Ishikawa (cell line): ENCODE results near the gene RXYLT1.

Source experiments
- CEBPB ChIP-seq: IDR thresholded peaks from 2 replicates; pipeline ENCODE4 v1.6.1; 2012
- EP300 ChIP-seq: IDR thresholded peaks from 2 replicates; pipeline ENCODE4 v1.6.1; 2012; ENCODE audit warnings: borderline replicate concordance
- FOXM1 ChIP-seq: IDR thresholded peaks from 2 replicates; pipeline ENCODE4 v1.6.1; 2012; ENCODE audit warnings: low read depth, borderline replicate concordance
- MAX ChIP-seq: IDR thresholded peaks from 2 replicates; pipeline ENCODE4 v1.6.1; 2012
- NFIC ChIP-seq: IDR thresholded peaks from 2 replicates; pipeline ENCODE4 v1.6.1; 2012
- RAD21 ChIP-seq: IDR thresholded peaks from 2 replicates; pipeline ENCODE4 v1.6.1; 2012; ENCODE audit warnings: low read depth
- REST ChIP-seq: IDR thresholded peaks from 2 replicates; pipeline ENCODE4 v1.6.1; 2012; ENCODE audit warnings: low read depth, mild to moderate bottlenecking
- TAF1 ChIP-seq: IDR thresholded peaks from 2 replicates; pipeline ENCODE4 v1.6.1; 2012; ENCODE audit warnings: low read depth, mild to moderate bottlenecking
- TCF12 ChIP-seq: IDR thresholded peaks from 2 replicates; pipeline ENCODE4 v1.6.1; 2012; ENCODE audit warnings: low read depth
- TEAD4 ChIP-seq: IDR thresholded peaks from 2 replicates; pipeline ENCODE4 v1.6.1; 2012
- YY1 ChIP-seq: IDR thresholded peaks from 2 replicates; pipeline ENCODE4 v1.6.1; 2012; ENCODE audit warnings: low read depth
- ZBTB7A ChIP-seq: IDR thresholded peaks from 2 replicates; pipeline ENCODE4 v1.6.1; 2012; ENCODE audit warnings: low read depth

- TF ChIP-seq EP300 (no peak), RAD21 (no peak), YY1 (no peak), REST (no peak), MAX (no peak), TEAD4 (no peak), ZBTB7A (no peak), TAF1 (no peak), FOXM1 (no peak), NFIC (no peak), CEBPB (no peak), TCF12 (no peak)
Measured at GRCh38 chr12:63795032-63795687, 15.5 kb downstream of the RXYLT1 start.
